Prostate gland (tissue), 2 donors: ENCODE data around the gene BCCIP. TPM values are rescaled to one million over a fixed set of nuclear protein-coding genes. Genes with fewer than 3 reads are reported as not detected.

Source experiments
- DNase-seq: peaks from one replicate; pipeline ENCODE4 v3.0.0-alpha.2; 2019; ENCODE audit warnings: low spot score
- H3K27ac ChIP-seq, 2 donors: fragments of 200-600 bp; sonication (generic); 2 replicates each; pipeline ENCODE4 v1.5.1; 2017 to 2019
- H3K27me3 ChIP-seq: fragments of 200-600 bp; sonication (generic); replicated peaks from 2 replicates; pipeline ENCODE4 v1.5.1; 2019; ENCODE audit not compliant: insufficient read depth
- H3K36me3 ChIP-seq, 2 donors: fragments of 200-600 bp; sonication (generic); 1 replicate in 1 of 2; 2 replicates in 1 of 2; pipeline versions ENCODE4 v1.5.1 to v1.8.1; 2017 to 2019
- H3K4me1 ChIP-seq: fragments of 200-600 bp; sonication (generic); replicated peaks from 2 replicates; pipeline ENCODE4 v1.5.1; 2019
- H3K4me3 ChIP-seq, 2 donors: fragments of 200-600 bp; sonication (generic); 2 replicates each; pipeline ENCODE4 v1.5.1; 2017 to 2019
- H3K9me3 ChIP-seq: fragments of 200-600 bp; sonication (generic); 2 replicates; pipeline ENCODE4 v1.5.1; 2017
- POLR2A ChIP-seq: fragments of 450-650 bp; IDR thresholded peaks from one replicate; pipeline ENCODE4 v1.6.1; 2016; ENCODE audit warnings: antibody characterized with exemption, mild to moderate bottlenecking
- POLR2AphosphoS5 ChIP-seq: sonication (generic); formaldehyde crosslinking; IDR thresholded peaks from one replicate; pipeline ENCODE4 v1.6.1; 2017; ENCODE audit warnings: antibody characterized with exemption
- WGBS: methylation state at CpG from one replicate; pipeline ENCODE4 v1.1.5; 2018; 5-methylcytosine and 5-hydroxymethylcytosine counted together
- intact Hi-C: fragments of 100-400 bp; cut with DNase I; formaldehyde crosslinking; loops from one replicate; pipeline ENCODE4 v1.14.2; 2022
- total RNA-seq, 2 donors: library from RNA; depleted of rRNA; stranded (reverse); fragments of >200 nt; gene quantifications; one replicate each; pipeline ENCODE4 v1.1.0, GENCODE V29; 2016
- TF ChIP-seq, protein P1 (sequence below), 4 experiments: fragments of 200-600 bp in 2 of 4; fragments of 450-650 bp in 2 of 4; sonication (generic) in 2 of 4; IDR thresholded peaks; 1 replicate in 3 of 4; 2 replicates in 1 of 4; pipeline ENCODE4 v1.5.1; 2016 to 2019; ENCODE audit warnings: antibody characterized with exemption in 4 of 4, mild to moderate bottlenecking in 2 of 4, moderate library complexity in 2 of 4

BCCIP gene
- total RNA-seq, 2 donors from 2014 or later, result 38.9 to 43.4 TPM

DNA sequence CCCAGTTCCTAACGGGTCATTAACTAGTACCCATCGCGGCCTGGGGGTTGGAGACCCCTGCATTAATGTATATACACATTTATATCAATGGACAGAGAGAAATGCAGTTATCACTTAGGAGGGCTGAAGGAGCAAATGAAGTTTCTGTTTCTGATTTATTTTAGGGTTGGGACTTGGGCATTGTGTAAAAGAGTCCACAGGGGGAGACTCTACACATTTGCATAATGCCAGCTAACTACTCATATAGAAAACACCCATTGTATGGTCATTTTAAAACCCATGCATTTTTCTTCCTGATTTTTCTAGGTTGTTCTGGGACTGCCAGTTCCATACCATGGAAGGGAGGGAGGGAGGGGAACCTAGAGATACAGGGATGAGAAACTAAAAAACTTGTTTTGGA, 23.5 kb downstream of the BCCIP start:
- DNase-seq, result no peak
- intact Hi-C loops, result no loop called here
- H3K4me1 ChIP-seq, result no peaks in the 10 kb centered on the region
- H3K36me3 ChIP-seq, result no peaks in the 10 kb centered on the region
- H3K9me3 ChIP-seq, result no peaks in the 10 kb centered on the region
- WGBS, result 94% methylated on average over 3 of the region's 3 CpGs
- no peaks in the 10 kb centered on the region for H3K27me3 ChIP-seq
- no peak overlapping the region for H3K4me3 ChIP-seq
- no peak overlapping the region for H3K27ac ChIP-seq
- TF ChIP-seq POLR2AphosphoS5 (no peak), POLR2A (no peak)
- TF ChIP-seq, protein P1, sequence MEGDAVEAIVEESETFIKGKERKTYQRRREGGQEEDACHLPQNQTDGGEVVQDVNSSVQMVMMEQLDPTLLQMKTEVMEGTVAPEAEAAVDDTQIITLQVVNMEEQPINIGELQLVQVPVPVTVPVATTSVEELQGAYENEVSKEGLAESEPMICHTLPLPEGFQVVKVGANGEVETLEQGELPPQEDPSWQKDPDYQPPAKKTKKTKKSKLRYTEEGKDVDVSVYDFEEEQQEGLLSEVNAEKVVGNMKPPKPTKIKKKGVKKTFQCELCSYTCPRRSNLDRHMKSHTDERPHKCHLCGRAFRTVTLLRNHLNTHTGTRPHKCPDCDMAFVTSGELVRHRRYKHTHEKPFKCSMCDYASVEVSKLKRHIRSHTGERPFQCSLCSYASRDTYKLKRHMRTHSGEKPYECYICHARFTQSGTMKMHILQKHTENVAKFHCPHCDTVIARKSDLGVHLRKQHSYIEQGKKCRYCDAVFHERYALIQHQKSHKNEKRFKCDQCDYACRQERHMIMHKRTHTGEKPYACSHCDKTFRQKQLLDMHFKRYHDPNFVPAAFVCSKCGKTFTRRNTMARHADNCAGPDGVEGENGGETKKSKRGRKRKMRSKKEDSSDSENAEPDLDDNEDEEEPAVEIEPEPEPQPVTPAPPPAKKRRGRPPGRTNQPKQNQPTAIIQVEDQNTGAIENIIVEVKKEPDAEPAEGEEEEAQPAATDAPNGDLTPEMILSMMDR (IDR thresholded peaks at IDR 0.05), result no peak

- 100% methylated on average over 2 of the region's 2 CpGs for WGBS
- no peaks in the 10 kb centered on the region for H3K27me3 ChIP-seq
- DNase-seq, result no peak
Observed at GRCh38 chr10:125848371-125848770, 25.0 kb downstream of the BCCIP start.

DNA sequence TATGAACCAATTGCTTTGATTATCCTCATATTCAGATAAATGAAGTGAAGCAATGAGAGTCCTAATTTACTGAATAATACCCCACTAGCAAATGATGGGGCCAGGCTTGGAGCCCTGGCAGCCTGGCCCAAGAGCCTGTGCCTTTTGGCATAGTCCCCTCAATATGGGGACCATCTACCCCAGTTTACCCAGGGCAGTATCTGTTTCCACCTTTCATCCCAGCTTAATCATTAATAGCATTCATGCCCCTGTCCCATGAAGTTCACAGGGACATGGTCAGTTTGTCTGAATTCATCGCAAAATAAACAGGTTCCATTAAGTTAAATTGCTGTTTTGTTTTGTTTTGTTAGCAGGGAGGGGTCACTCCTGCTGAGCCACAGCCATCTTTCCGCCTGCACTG, 25.5 kb downstream of the BCCIP start:
- H3K4me1 ChIP-seq, result no peaks in the 10 kb centered on the region
- no peaks in the 10 kb centered on the region for H3K9me3 ChIP-seq
- DNase-seq, result no peak
- H3K36me3 ChIP-seq, result no peaks in the 10 kb centered on the region
- intact Hi-C loops, result no loop called here
- WGBS, result 89% methylated on average over 2 of the region's 2 CpGs
- no peak overlapping the region for H3K4me3 ChIP-seq
- H3K27me3 ChIP-seq, result no peaks in the 10 kb centered on the region
- TF ChIP-seq POLR2AphosphoS5 (no peak), POLR2A (no peak)
- TF ChIP-seq, protein P1 (IDR thresholded peaks at IDR 0.05), result no peak
- no peak overlapping the region for H3K27ac ChIP-seq

More at GRCh38 chr10:125848371-125848770, 25.0 kb downstream of the BCCIP start:
- H3K9me3 ChIP-seq, result no peaks in the 10 kb centered on the region
- no peak overlapping the region for H3K4me3 ChIP-seq
- H3K4me1 ChIP-seq, result no peaks in the 10 kb centered on the region
- intact Hi-C loops, result no loop called here
- H3K27ac ChIP-seq, result no peak overlapping the region
- no peaks in the 10 kb centered on the region for H3K36me3 ChIP-seq
- TF ChIP-seq, protein P1 (IDR thresholded peaks at IDR 0.05), result no peak
- no peak for TF ChIP-seq POLR2AphosphoS5

- 80% methylated on average over 7 of the region's 7 CpGs for WGBS
- no peaks in the 10 kb centered on the region for H3K27me3 ChIP-seq
- H3K9me3 ChIP-seq, result no peaks in the 10 kb centered on the region
- no peak overlapping the region for H3K27ac ChIP-seq
- H3K36me3 ChIP-seq, result no peaks in the 10 kb centered on the region
- TF ChIP-seq, protein P1 (IDR thresholded peaks at IDR 0.05), result no peak
- no peak for TF ChIP-seq POLR2AphosphoS5
- no peak for TF ChIP-seq POLR2A
- no peak overlapping the region for H3K4me3 ChIP-seq
- H3K4me1 ChIP-seq, result no peaks in the 10 kb centered on the region
- intact Hi-C loops, result no loop called here
- DNase-seq, result no peak
Observed at GRCh38 chr10:125849448-125849847, 26.1 kb downstream of the BCCIP start.

- no peak overlapping the region for H3K27ac ChIP-seq
- H3K36me3 ChIP-seq, result no peaks in the 10 kb centered on the region
- H3K9me3 ChIP-seq, result no peaks in the 10 kb centered on the region
- no peak for DNase-seq
- intact Hi-C loops, result no loop called here
- TF ChIP-seq POLR2AphosphoS5 (no peak), POLR2A (no peak)
- TF ChIP-seq, protein P1 (IDR thresholded peaks at IDR 0.05), result no peak
- no peaks in the 10 kb centered on the region for H3K27me3 ChIP-seq
- WGBS, result 92% methylated on average over 2 of the region's 2 CpGs
- no peak overlapping the region for H3K4me3 ChIP-seq
- H3K4me1 ChIP-seq, result no peaks in the 10 kb centered on the region
Observed at GRCh38 chr10:125850766-125851731, 27.7 kb downstream of the BCCIP start.
